Nephron progenitor cell (in vitro differentiated cells): ENCODE data around the gene OR2T3.
"Not testable (repeated sequence)": the region's sequence is repeated elsewhere in the genome, so short reads cannot be mapped to it uniquely, and the experiment has no call there.

ENCODE experiments used
- DNase-seq: peaks from one replicate; pipeline ENCODE4 v3.0.0; 2021
- H3K27ac Mint-ChIP-seq: 2 replicates; pipeline ENCODE4 v1.8.0; 2021; ENCODE audit warnings: mild to moderate bottlenecking, moderate library complexity, mixed read lengths
- H3K27me3 Mint-ChIP-seq: 2 replicates; pipeline ENCODE4 v1.8.0; 2021; ENCODE audit warnings: mild to moderate bottlenecking, low read depth, mixed read lengths; ENCODE audit not compliant: poor library complexity
- H3K36me3 Mint-ChIP-seq: 2 replicates; pipeline ENCODE4 v1.8.0; 2021; ENCODE audit warnings: low read depth, mixed read lengths
- H3K4me1 Mint-ChIP-seq: 2 replicates; pipeline ENCODE4 v1.8.0; 2021; ENCODE audit warnings: mixed read lengths
- H3K4me3 Mint-ChIP-seq: 2 replicates; pipeline ENCODE4 v1.8.0; 2021; ENCODE audit warnings: mild to moderate bottlenecking, moderate library complexity, mixed read lengths
- H3K9me3 Mint-ChIP-seq: 2 replicates; pipeline ENCODE4 v1.8.0; 2021; ENCODE audit warnings: mild to moderate bottlenecking, moderate library complexity, mixed read lengths
- TF ChIP-seq, protein P1 (sequence below): fragments of 200-600 bp; sonication (generic); IDR thresholded peaks from 2 replicates; pipeline ENCODE4 v1.5.0; 2021; ENCODE audit warnings: antibody characterized with exemption

Gene OR2T3

GRCh38 chr1:248448409-248449074 is 24.6 kb upstream of the OR2T3 start:
- DNase-seq = not testable (repeated sequence)

GRCh38 chr1:248449821-248450465 is 23.2 kb upstream of the OR2T3 start:
- H3K4me1 Mint-ChIP-seq, DNase-seq: not testable (repeated sequence)

More at GRCh38 chr1:248448409-248449074, 24.6 kb upstream of the OR2T3 start:
- not testable (repeated sequence) for H3K27ac Mint-ChIP-seq, H3K36me3 Mint-ChIP-seq, H3K4me1 Mint-ChIP-seq, H3K4me3 Mint-ChIP-seq, H3K27me3 Mint-ChIP-seq
- H3K9me3 Mint-ChIP-seq = peaks cover 44% of the 10 kb centered on the region

DNA sequence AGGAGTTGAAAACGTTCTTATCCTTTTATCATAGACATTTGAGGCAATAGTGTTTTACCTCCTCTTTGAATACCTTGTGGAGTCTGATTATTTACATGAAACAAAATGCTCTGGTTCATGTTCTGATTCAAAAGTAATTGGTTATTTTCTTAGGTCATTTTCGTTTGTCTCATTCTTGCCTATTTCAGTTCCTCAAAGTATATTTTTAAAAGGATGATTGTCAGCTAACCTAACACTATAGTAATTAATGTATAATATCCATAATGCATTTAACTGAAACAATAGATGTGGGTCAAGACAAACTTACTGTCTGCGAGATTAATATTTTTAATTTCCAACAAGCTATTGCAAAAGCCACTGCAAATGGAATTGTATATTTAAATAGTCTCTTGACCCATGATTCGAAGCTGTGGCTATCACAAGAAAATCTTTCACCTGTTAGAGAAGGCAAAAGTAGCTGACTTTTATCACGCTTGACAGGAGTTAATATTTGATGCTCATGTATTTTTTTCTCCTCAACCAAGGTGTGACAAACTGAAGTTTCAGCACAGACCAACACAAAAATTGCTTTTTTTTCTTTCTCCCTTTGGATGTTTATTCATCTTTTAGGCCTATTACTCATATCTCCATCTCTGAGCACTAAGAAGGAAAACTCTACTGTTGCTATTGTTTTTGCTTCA is 22.5 kb upstream of the OR2T3 start:
- not testable (repeated sequence) for DNase-seq, H3K36me3 Mint-ChIP-seq, H3K27ac Mint-ChIP-seq, H3K4me1 Mint-ChIP-seq, H3K27me3 Mint-ChIP-seq, H3K4me3 Mint-ChIP-seq
- H3K9me3 Mint-ChIP-seq = peaks cover 30% of the 10 kb centered on the region

More at GRCh38 chr1:248449821-248450465, 23.2 kb upstream of the OR2T3 start:
- H3K36me3 Mint-ChIP-seq, H3K4me3 Mint-ChIP-seq, H3K27ac Mint-ChIP-seq, H3K27me3 Mint-ChIP-seq: not testable (repeated sequence)
- H3K9me3 Mint-ChIP-seq = peaks cover 34% of the 10 kb centered on the region

GRCh38 chr1:248453619-248454018 is 19.5 kb upstream of the OR2T3 start:
- not testable (repeated sequence) for H3K27me3 Mint-ChIP-seq, H3K36me3 Mint-ChIP-seq, H3K4me1 Mint-ChIP-seq, H3K27ac Mint-ChIP-seq, DNase-seq, H3K4me3 Mint-ChIP-seq
- peaks cover 18% of the 10 kb centered on the region for H3K9me3 Mint-ChIP-seq

DNA sequence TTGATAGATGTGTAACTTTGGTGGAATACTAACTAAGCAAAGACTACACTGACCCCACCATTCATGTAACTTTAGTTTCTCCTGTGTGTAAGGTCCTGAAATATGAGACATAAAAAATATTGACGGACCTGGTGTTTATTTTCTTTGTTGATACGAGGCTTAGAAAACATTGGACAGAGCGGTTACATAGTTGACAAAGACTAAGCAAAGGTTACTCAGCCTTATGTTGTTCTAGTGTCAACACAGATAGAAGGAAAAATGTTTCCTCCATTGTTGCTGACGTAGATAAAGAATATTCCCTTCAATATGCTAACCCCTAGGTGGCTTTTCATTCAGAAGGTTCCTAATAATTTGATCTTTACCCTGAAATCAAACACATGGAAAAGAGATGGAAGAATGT is 18.1 kb upstream of the OR2T3 start:
- not testable (repeated sequence) for H3K36me3 Mint-ChIP-seq, H3K27ac Mint-ChIP-seq, H3K27me3 Mint-ChIP-seq, H3K4me1 Mint-ChIP-seq, H3K4me3 Mint-ChIP-seq, DNase-seq
- peaks cover 32% of the 10 kb centered on the region for H3K9me3 Mint-ChIP-seq

DNA sequence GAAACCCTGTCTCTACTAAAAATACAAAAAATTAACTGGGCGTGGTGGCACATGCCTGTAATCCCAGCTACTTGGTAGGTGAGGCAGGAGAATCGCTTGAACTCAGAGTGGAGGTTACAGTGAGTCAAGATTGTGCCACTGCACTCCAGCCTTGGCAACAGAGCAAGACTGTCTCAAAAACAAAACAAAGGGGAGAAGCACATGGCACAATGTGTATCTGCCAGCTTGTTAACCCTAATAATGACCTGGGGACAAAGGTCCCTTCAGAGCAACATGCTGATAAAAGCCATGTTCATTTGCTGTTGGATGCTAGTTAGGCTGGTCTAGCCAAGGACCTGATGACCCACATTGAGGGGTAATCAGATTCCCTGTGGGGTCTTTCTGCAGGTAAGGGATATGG is 16.5 kb upstream of the OR2T3 start:
- H3K9me3 Mint-ChIP-seq = peaks cover 38% of the 10 kb centered on the region
- H3K36me3 Mint-ChIP-seq, H3K4me3 Mint-ChIP-seq, H3K27ac Mint-ChIP-seq, DNase-seq, H3K27me3 Mint-ChIP-seq, H3K4me1 Mint-ChIP-seq: not testable (repeated sequence)

DNA sequence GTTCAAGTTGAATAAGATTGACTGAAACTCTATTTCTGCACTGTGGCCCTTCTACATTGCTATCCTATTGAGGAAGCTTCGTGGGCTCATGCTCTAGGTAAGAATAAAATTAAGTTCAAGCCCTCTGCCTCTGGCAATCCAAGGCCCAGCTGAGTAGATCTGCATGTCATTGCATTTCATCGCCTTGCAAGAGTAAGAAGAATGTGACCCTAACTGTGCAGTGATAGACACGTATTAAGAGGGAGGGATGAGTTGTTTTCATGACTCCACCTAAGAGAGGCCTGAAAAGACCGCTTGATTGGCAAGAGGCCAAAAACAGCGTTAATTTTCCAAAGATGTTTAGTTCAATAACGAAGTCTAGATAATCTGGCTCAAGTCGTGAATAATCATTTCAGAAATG is 14.0 kb upstream of the OR2T3 start:
- not testable (repeated sequence) for DNase-seq, H3K27ac Mint-ChIP-seq, H3K4me3 Mint-ChIP-seq, H3K27me3 Mint-ChIP-seq, H3K4me1 Mint-ChIP-seq, H3K36me3 Mint-ChIP-seq
- peaks cover 55% of the 10 kb centered on the region for H3K9me3 Mint-ChIP-seq

DNA sequence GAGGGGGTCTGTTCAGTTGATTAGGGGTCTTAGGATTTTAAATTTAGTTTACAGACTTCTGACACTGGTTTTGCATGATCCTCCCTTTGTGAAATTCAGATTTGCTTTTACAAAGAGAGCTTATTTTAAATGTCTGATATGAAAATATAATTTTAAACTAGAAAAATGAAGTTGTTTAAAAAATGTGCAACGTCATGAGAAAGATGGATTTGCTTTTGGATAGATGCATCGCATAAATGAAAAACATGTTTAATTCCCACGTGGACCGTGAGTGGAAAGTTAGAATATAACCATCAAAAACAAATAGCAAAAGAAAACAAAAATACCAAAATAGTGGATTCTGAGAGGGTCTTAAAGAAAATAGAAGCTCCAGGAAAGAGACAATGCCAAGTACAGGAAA is 2.0 kb upstream of the OR2T3 start:
- Mint-ChIP-seq H3K4me1 (no peaks in the 10 kb centered on the region), H3K4me3 (no peak overlapping the region), H3K27ac (no peak overlapping the region), H3K9me3 (peaks cover 60% of the 10 kb centered on the region), H3K36me3 (no peaks in the 10 kb centered on the region), H3K27me3 (no peaks in the 10 kb centered on the region)
- TF ChIP-seq, protein P1, sequence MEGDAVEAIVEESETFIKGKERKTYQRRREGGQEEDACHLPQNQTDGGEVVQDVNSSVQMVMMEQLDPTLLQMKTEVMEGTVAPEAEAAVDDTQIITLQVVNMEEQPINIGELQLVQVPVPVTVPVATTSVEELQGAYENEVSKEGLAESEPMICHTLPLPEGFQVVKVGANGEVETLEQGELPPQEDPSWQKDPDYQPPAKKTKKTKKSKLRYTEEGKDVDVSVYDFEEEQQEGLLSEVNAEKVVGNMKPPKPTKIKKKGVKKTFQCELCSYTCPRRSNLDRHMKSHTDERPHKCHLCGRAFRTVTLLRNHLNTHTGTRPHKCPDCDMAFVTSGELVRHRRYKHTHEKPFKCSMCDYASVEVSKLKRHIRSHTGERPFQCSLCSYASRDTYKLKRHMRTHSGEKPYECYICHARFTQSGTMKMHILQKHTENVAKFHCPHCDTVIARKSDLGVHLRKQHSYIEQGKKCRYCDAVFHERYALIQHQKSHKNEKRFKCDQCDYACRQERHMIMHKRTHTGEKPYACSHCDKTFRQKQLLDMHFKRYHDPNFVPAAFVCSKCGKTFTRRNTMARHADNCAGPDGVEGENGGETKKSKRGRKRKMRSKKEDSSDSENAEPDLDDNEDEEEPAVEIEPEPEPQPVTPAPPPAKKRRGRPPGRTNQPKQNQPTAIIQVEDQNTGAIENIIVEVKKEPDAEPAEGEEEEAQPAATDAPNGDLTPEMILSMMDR = no peak
- DNase-seq = no peak

- not testable (repeated sequence) for H3K27ac Mint-ChIP-seq, H3K4me1 Mint-ChIP-seq, H3K36me3 Mint-ChIP-seq, H3K4me3 Mint-ChIP-seq, DNase-seq, H3K27me3 Mint-ChIP-seq
- H3K9me3 Mint-ChIP-seq = peaks cover 55% of the 10 kb centered on the region
Measured at GRCh38 chr1:248472111-248472510, 1.0 kb upstream of the OR2T3 start.

GRCh38 chr1:248475660-248476059 is 2.5 kb downstream of the OR2T3 start:
- not testable (repeated sequence) for H3K27me3 Mint-ChIP-seq, H3K4me3 Mint-ChIP-seq, H3K27ac Mint-ChIP-seq, H3K4me1 Mint-ChIP-seq, H3K36me3 Mint-ChIP-seq, DNase-seq
- H3K9me3 Mint-ChIP-seq = peaks cover 36% of the 10 kb centered on the region

DNA sequence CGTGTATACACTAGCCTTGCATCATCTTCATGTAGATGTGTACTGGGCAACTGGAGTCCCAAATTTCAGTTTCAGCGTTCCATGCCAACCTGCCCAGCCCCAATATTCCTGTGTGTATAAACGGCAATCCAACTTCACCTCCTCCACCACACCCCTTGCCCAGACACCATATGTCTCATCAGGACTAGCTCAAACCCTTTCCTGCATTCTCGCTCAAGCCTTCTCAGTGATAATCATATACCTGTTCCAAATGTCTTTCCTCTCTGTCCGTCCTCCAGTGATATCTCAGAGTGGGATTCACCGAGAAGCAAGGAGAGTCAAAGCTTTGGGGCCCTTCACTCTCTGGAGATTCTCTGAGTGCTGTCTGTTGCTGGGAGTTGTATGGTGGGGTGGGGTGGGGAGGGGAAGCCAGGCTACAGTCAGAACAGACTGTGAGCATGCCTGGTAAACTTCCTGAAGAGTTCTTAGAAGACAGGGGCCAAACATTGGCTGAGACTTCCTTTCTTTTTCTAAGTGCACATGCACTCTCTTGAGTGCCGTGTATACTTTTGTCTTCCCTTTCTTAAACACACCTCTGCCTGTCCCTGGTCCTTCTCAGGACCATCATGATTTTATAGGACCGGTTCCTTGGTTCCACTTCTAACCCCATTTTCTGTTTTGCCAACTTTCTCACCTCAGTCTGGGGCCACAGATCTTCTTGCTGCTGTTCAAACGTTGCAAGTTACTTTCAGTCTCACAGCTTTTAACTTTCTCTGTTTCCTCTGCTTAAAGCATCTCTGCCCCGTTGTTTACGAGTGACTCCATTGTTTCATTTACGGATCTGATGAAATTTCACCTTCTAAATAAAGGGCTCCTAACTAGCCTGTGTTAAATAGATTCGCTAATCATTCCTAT is 8.8 kb downstream of the OR2T3 start:
- not testable (repeated sequence) for H3K36me3 Mint-ChIP-seq, H3K4me1 Mint-ChIP-seq, H3K27ac Mint-ChIP-seq, H3K27me3 Mint-ChIP-seq, H3K4me3 Mint-ChIP-seq, DNase-seq
- peaks cover 27% of the 10 kb centered on the region for H3K9me3 Mint-ChIP-seq

- not testable (repeated sequence) for DNase-seq, H3K27me3 Mint-ChIP-seq, H3K36me3 Mint-ChIP-seq, H3K4me3 Mint-ChIP-seq, H3K4me1 Mint-ChIP-seq, H3K27ac Mint-ChIP-seq, H3K9me3 Mint-ChIP-seq
Measured at GRCh38 chr1:248488289-248488688, 15.1 kb downstream of the OR2T3 start, which contains the start of gene OR2T5. TSS of gene OR2T5 (plus strand) at chr1:248488589. CDS start at chr1:248488589, 0 bp downstream.

GRCh38 chr1:248496661-248497060 is 23.5 kb downstream of the OR2T3 start:
- not testable (repeated sequence) for H3K36me3 Mint-ChIP-seq, H3K27me3 Mint-ChIP-seq, H3K4me3 Mint-ChIP-seq, H3K4me1 Mint-ChIP-seq, H3K27ac Mint-ChIP-seq, DNase-seq
- H3K9me3 Mint-ChIP-seq = peaks cover 19% of the 10 kb centered on the region
